Keratinocyte (primary cell): ENCODE results near the gene MEOX1. TPM values are rescaled to one million over a fixed set of nuclear protein-coding genes. Genes with fewer than 3 reads are reported as not detected.
A peak's percentile ranks its signal among the peaks of the same experiment; 100 is the strongest.

Experiments used
- DNase-seq: peaks from one replicate; pipeline ENCODE4 v3.0.0-alpha.2; 2011; ENCODE audit warnings: low read depth, missing footprints, low spot score
- FAIRE-seq: peaks from 2 replicates; lab custom pipeline; 2011; peaks lifted over from hg19 to GRCh38; lab: Jason Lieb, UNC
- H2AFZ ChIP-seq: 2 replicates; pipeline ENCODE4 v1.6.0; 2012; ENCODE audit warnings: low read length, control low read depth, inconsistent platforms; ENCODE audit not compliant: control insufficient read depth
- H3K27ac ChIP-seq: 2 replicates; pipeline ENCODE4 v1.5.1; 2011; ENCODE audit warnings: low read length; ENCODE audit not compliant: control insufficient read depth, insufficient read depth
- H3K27me3 ChIP-seq: 3 replicates; pipeline ENCODE4 v1.6.0; 2011; ENCODE audit warnings: low read length; ENCODE audit not compliant: control insufficient read depth, insufficient read depth; ENCODE audit errors: extremely low read depth
- H3K36me3 ChIP-seq, 2 experiments: 2 replicates in 1 of 2; 3 replicates in 1 of 2; pipeline ENCODE4 v1.5.1; 2011; ENCODE audit warnings: low read length in 2 of 2, mild to moderate bottlenecking in 1 of 2; ENCODE audit not compliant: control insufficient read depth in 2 of 2, insufficient read depth in 2 of 2; ENCODE audit errors: extremely low read depth in 1 of 2
- H3K4me1 ChIP-seq: 3 replicates; pipeline ENCODE4 v1.5.1; 2011; ENCODE audit warnings: low read length; ENCODE audit not compliant: control insufficient read depth, insufficient read depth; ENCODE audit errors: extremely low read depth
- H3K4me2 ChIP-seq: 3 replicates; pipeline ENCODE4 v1.6.0; 2011; ENCODE audit warnings: low read depth, low read length; ENCODE audit not compliant: control insufficient read depth, insufficient read depth; ENCODE audit errors: extremely low read depth
- H3K4me3 ChIP-seq, 3 experiments: fragments of 200-600 bp in 1 of 3; sonication (generic) in 1 of 3; 2 replicates in 2 of 3; 3 replicates in 1 of 3; pipeline ENCODE4 v1.5.1; 2011 to 2016; ENCODE audit warnings: low read length in 3 of 3, mild to moderate bottlenecking in 3 of 3, control low read depth in 2 of 3, inconsistent platforms in 1 of 3, low read depth in 1 of 3, mixed read lengths in 1 of 3, mixed run types in 1 of 3, moderate library complexity in 1 of 3; ENCODE audit not compliant: control insufficient read depth in 2 of 3, insufficient read depth in 2 of 3; ENCODE audit errors: extremely low read depth in 1 of 3
- H3K79me2 ChIP-seq: 2 replicates; pipeline ENCODE4 v1.6.0; 2012; ENCODE audit warnings: low read length; ENCODE audit not compliant: control insufficient read depth, insufficient read depth
- H3K9ac ChIP-seq: 3 replicates; pipeline ENCODE4 v1.6.0; 2011; ENCODE audit warnings: low read length; ENCODE audit not compliant: control insufficient read depth, insufficient read depth; ENCODE audit errors: extremely low read depth
- H3K9me1 ChIP-seq: 3 replicates; pipeline ENCODE4 v1.6.0; 2011; ENCODE audit warnings: low read length; ENCODE audit not compliant: control insufficient read depth, insufficient read depth; ENCODE audit errors: extremely low read depth
- H3K9me3 ChIP-seq: 2 replicates; pipeline ENCODE4 v1.5.1; 2012; ENCODE audit warnings: low read depth, low read length; ENCODE audit not compliant: control insufficient read depth
- H4K20me1 ChIP-seq: 3 replicates; pipeline ENCODE4 v1.6.0; 2011; ENCODE audit warnings: low read length; ENCODE audit not compliant: control insufficient read depth, insufficient read depth; ENCODE audit errors: extremely low read depth
- EZH2 ChIP-seq: IDR thresholded peaks from one replicate; pipeline ENCODE4 v1.6.1; 2012; ENCODE audit warnings: inconsistent platforms, mild to moderate bottlenecking, low read length, moderate library complexity
- dilution Hi-C: fragments of 300-500 bp; cut with MboI; formaldehyde crosslinking; loops from one replicate; pipeline ENCODE4 v1.7.0; 2020; ENCODE audit warnings: low sequenced_read_pairs; ENCODE audit not compliant: extremely low pct_ligation_motif_present
- polyA plus RNA-seq, 5 experiments: library from polyadenylated mRNA; depleted of rRNA in 3 of 5; stranded (reverse) in 3 of 5; stranded (forward) in 1 of 5; unstranded in 1 of 5; fragments of >200 nt; gene quantifications; 1 replicate in 1 of 5; 2 replicates in 3 of 5; 3 replicates in 1 of 5; pipeline versions ENCODE4 v1.2.1 to v1.2.3, GENCODE V29; 2011 to 2012; ENCODE audit warnings: missing spikeins in 2 of 5, low read depth in 1 of 5, low replicate concordance in 1 of 5
- TF ChIP-seq, protein P1 (sequence below), 3 experiments: IDR thresholded peaks in 1 of 3; conservative IDR thresholded peaks in 1 of 3; optimal IDR thresholded peaks in 1 of 3; 2 replicates in 2 of 3; 3 replicates in 1 of 3; pipeline versions ENCODE3 to v1.5.1; 2011; ENCODE audit warnings: low read length in 3 of 3, mild to moderate bottlenecking in 3 of 3, moderate library complexity in 2 of 3, control low read depth in 1 of 3, inconsistent platforms in 1 of 3; ENCODE audit not compliant: insufficient read depth in 2 of 3; ENCODE audit errors: extremely low read depth in 1 of 3

The MEOX1 gene
- polyA plus RNA-seq, 1 donor (not counting 4 experiments of a cell fraction or from before 2014, with no cell fraction given): 0.08 TPM

DNA sequence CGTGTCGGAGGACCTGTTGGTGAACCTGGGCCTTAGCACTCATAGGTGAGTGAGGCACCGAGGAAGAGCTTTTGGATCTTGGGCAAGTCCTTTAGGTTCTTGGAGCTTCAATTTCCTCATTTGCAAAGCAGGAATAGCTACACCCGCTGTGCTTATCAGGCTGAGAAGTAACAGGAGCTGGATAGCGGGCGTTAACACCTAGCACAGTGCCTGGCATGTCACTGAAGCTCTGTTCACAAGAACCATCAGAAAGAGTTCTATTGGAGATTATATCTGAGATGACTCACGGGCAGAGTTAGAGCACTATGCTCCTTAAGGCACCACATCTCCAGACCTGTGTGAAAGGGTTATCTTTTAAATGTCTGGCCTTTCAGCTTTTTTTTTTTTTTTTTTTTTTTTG lies 12.8 kb downstream of the MEOX1 start:
- TF ChIP-seq, protein P1, sequence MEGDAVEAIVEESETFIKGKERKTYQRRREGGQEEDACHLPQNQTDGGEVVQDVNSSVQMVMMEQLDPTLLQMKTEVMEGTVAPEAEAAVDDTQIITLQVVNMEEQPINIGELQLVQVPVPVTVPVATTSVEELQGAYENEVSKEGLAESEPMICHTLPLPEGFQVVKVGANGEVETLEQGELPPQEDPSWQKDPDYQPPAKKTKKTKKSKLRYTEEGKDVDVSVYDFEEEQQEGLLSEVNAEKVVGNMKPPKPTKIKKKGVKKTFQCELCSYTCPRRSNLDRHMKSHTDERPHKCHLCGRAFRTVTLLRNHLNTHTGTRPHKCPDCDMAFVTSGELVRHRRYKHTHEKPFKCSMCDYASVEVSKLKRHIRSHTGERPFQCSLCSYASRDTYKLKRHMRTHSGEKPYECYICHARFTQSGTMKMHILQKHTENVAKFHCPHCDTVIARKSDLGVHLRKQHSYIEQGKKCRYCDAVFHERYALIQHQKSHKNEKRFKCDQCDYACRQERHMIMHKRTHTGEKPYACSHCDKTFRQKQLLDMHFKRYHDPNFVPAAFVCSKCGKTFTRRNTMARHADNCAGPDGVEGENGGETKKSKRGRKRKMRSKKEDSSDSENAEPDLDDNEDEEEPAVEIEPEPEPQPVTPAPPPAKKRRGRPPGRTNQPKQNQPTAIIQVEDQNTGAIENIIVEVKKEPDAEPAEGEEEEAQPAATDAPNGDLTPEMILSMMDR (optimal IDR thresholded peaks at IDR 0.05 in 1 of 3, IDR thresholded peaks at IDR 0.05 in 1 of 3, conservative IDR thresholded peaks at IDR 0.05 in 1 of 3; ENCODE audit: extremely low read depth in 1 of 3, insufficient read depth in 2 of 3, low read length in 3 of 3): no peak
- TF ChIP-seq EZH2: no peak
- Histone ChIP-seq H3K9me1 (no peaks in the 10 kb centered on the region), H4K20me1 (no peaks in the 10 kb centered on the region), H3K9ac (no peak overlapping the region), H3K36me3 (no peaks in the 10 kb centered on the region), H3K4me1 (no peaks in the 10 kb centered on the region), H3K79me2 (no peaks in the 10 kb centered on the region), H2AFZ (no peak overlapping the region), H3K27me3 (no peaks in the 10 kb centered on the region), H3K27ac (no peak overlapping the region), H3K4me3 (no peak overlapping the region), H3K9me3 (no peaks in the 10 kb centered on the region), H3K4me2 (no peak overlapping the region)
- DNase-seq: no peak
- dilution Hi-C loops: no loop called here
- FAIRE-seq: peak; percentile 55

DNA sequence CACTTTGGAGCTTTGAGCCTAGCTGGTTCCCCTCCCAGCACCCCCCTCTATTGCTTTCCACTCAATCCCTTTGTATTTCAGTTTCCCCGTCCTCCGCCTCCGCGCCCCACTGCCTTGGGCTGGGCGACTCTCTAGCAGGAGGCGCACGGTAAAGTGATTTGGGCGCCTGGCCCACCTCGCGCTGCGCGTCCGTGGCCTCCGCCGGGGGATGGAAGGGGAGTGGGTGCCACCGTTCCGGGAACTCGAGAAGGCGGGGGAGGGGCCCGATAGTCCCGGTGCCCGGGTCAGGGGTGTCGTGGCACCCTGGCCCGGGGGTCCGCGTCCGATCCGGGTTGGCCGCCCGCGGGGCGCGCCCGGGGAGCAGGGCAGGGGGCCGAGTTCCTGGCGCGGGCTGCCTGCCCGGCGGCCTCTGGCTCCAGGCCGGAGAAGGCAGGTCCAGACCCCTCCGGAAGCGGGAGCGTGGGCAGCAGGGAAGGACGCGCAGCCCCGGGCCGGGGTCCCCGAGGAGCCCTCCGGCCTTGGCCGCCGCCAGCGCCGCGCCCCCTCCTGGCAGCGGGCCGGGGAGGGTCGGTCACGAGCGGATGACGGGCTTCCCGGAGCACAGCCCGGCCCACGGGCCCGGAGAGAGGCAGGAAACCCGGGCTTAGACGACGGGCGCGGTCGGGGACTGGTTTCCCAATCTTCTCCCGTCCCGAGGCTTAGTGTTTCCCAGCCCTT lies 15.8 kb downstream of the MEOX1 start:
- no peaks in the 10 kb centered on the region for H3K36me3 ChIP-seq
- H3K4me1 ChIP-seq: no peaks in the 10 kb centered on the region
- dilution Hi-C loops: no loop called here
- no peak for DNase-seq
- no peak overlapping the region for H3K27ac ChIP-seq
- no peaks in the 10 kb centered on the region for H3K79me2 ChIP-seq
- no peaks in the 10 kb centered on the region for H4K20me1 ChIP-seq
- peak overlapping the region; percentile 8 to 63 (median 15) for H3K4me3 ChIP-seq
- peak overlapping the region; percentile 76 for H2AFZ ChIP-seq
- FAIRE-seq: no peak
- peak overlapping the region; percentile 76 for H3K4me2 ChIP-seq
- H3K9ac ChIP-seq: peak overlapping the region; percentile 60
- TF ChIP-seq, protein P1 (optimal IDR thresholded peaks at IDR 0.05 in 1 of 3, IDR thresholded peaks at IDR 0.05 in 1 of 3, conservative IDR thresholded peaks at IDR 0.05 in 1 of 3; ENCODE audit: extremely low read depth in 1 of 3, insufficient read depth in 2 of 3, low read length in 3 of 3): peak in 1 of 3 experiments; percentile 25
- TF ChIP-seq EZH2: no peak
- H3K9me1 ChIP-seq: no peaks in the 10 kb centered on the region
- H3K27me3 ChIP-seq: no peaks in the 10 kb centered on the region
- H3K9me3 ChIP-seq: no peaks in the 10 kb centered on the region
